RWPE2 (cell line): Measurements from ENCODE around the gene MAP3K5.

Experiments used
- ATAC-seq: fragments of 200-7000 bp; cut with Tn5 transposase; 3 replicates; pipeline ENCODE4 v1.9.1; 2021; ENCODE audit warnings: low read depth
- DNase-seq: peaks from one replicate; pipeline ENCODE4 v3.0.0-alpha.2; 2020; ENCODE audit warnings: low spot score
- H3K27ac ChIP-seq: fragments of 450-650 bp; 2 replicates; pipeline ENCODE4 v1.5.1; 2017; ENCODE audit warnings: mild to moderate bottlenecking; ENCODE audit not compliant: poor library complexity, severe bottlenecking
- H3K27me3 ChIP-seq: fragments of 250-450 bp; sonication (Bioruptor Pico); 2 replicates; pipeline ENCODE4 v1.5.1; 2021; ENCODE audit warnings: mild to moderate bottlenecking, moderate library complexity; ENCODE audit not compliant: insufficient read depth, poor library complexity, severe bottlenecking
- H3K36me3 ChIP-seq: fragments of 250-450 bp; sonication (Bioruptor Pico); 2 replicates; pipeline ENCODE4 v1.5.1; 2020; ENCODE audit warnings: low read depth, mild to moderate bottlenecking, moderate library complexity
- H3K4me1 ChIP-seq: fragments of 250-450 bp; sonication (Bioruptor Pico); 2 replicates; pipeline ENCODE4 v1.5.1; 2021; ENCODE audit warnings: mild to moderate bottlenecking, moderate library complexity; ENCODE audit not compliant: insufficient read depth, poor library complexity, severe bottlenecking
- H3K4me3 ChIP-seq: fragments of 250-450 bp; sonication (Bioruptor Pico); 2 replicates; pipeline ENCODE4 v1.5.1; 2021; ENCODE audit warnings: mild to moderate bottlenecking, moderate library complexity; ENCODE audit not compliant: severe bottlenecking
- H3K9me3 ChIP-seq: fragments of 250-450 bp; sonication (Bioruptor Pico); 2 replicates; pipeline ENCODE4 v1.5.1; 2021; ENCODE audit warnings: mild to moderate bottlenecking, moderate library complexity; ENCODE audit not compliant: severe bottlenecking
- CTCF ChIP-seq: fragments of 450-650 bp; IDR thresholded peaks from one replicate; pipeline ENCODE4 v1.5.1; 2017; ENCODE audit warnings: mild to moderate bottlenecking, moderate library complexity; ENCODE audit not compliant: poor library complexity, severe bottlenecking

MAP3K5 gene

GRCh38 chr6:136732889-136733288 is 59.4 kb downstream of the MAP3K5 start:
- Histone ChIP-seq H3K4me3 (no peak overlapping the region), H3K27ac (no peak overlapping the region), H3K36me3 (no peaks in the 10 kb centered on the region), H3K4me1 (no peaks in the 10 kb centered on the region), H3K27me3 (no peaks in the 10 kb centered on the region), H3K9me3 (no peaks in the 10 kb centered on the region)
- ATAC-seq: no peak
- DNase-seq: no peak
- no peak for TF ChIP-seq CTCF

GRCh38 chr6:136729832-136730231 is 62.4 kb downstream of the MAP3K5 start:
- Histone ChIP-seq H3K4me3 (no peak overlapping the region), H3K9me3 (no peaks in the 10 kb centered on the region), H3K36me3 (no peaks in the 10 kb centered on the region), H3K27ac (no peak overlapping the region), H3K27me3 (no peaks in the 10 kb centered on the region), H3K4me1 (no peaks in the 10 kb centered on the region)
- TF ChIP-seq CTCF: no peak
- no peak for ATAC-seq
- no peak for DNase-seq

DNA sequence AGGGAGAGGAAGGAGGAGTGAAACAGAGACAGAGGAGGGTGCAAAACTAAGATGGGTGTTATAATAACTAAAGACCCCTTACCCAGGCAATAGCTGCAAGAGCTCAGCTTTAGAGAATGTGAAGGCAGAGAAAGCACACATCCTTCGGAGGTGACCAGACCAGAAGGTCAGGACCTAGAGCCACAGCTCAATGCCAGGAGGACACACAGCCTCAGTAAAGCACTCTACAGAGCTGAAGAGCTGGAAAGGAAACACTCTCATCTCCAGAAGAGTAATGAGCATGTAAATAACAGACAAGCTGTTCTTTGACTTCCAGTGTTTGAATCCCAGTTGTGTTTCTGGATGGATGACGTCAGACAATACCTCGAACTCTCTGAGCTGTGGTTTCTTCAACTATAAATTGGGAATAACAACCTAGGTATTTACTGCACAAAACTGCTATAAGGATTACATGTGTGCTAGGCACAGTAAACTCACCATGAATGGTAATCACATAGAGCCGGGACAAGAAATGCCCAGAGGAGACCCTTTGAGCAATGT is 63.2 kb downstream of the MAP3K5 start:
- H3K9me3 ChIP-seq: no peaks in the 10 kb centered on the region
- TF ChIP-seq CTCF: no peak
- H3K27ac ChIP-seq: no peak overlapping the region
- no peak overlapping the region for H3K4me3 ChIP-seq
- DNase-seq (no peak), ATAC-seq (no peak)
- H3K4me1 ChIP-seq: no peaks in the 10 kb centered on the region
- H3K27me3 ChIP-seq: no peaks in the 10 kb centered on the region
- no peaks in the 10 kb centered on the region for H3K36me3 ChIP-seq

DNA sequence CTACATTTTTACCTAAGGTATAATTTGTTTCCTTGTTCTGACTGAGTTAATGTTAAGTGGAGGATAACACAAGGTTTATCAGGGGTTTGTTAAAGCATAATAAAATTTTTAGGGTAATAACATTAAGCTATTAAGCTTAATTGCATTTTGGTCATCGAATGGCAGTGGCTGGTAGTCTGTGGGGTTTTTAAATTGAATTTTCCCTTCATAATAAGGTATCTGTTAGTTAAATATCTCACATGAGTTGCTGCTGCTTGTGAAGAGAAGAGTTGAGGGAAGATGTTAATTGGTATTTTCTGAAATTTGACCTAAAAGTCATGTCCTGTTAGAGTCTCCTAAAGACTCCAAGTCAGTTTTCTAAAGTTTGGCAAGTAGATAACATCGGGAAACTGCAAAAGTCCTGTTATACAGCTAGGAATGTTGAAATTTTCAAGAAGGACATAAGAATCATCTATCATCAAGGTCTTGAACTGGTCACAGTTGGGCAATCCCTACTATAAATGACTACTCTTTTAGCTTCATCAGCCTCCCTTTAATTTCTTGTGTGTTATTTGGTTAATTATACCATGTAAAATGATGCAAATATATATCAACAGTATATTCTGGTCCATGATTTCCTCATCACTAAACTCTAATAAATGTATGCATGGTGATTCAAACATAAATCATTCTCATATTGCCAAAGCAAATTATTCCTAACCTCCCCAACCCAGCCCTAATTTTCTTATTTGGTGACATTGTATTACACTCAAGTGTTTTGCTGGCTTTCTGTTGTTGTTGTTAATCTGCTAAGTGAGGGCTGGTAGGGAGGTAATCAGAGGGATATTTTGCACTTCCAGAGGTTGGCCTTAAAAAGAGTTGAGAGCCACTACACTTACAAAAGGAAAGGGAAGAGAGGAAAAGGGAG is 64.0 kb downstream of the MAP3K5 start:
- Histone ChIP-seq H3K9me3 (no peaks in the 10 kb centered on the region), H3K27me3 (no peaks in the 10 kb centered on the region), H3K27ac (no peak overlapping the region), H3K4me1 (no peaks in the 10 kb centered on the region), H3K36me3 (no peaks in the 10 kb centered on the region), H3K4me3 (no peak overlapping the region)
- TF ChIP-seq CTCF: no peak
- DNase-seq (no peak), ATAC-seq (no peak)
